Fibroblast of pulmonary artery (primary cell): Measurements from ENCODE around the gene TROAP.
"Not testable (repeated sequence)": the region's sequence is repeated elsewhere in the genome, so short reads cannot be mapped to it uniquely, and the experiment has no call there.

ENCODE experiments used
- DNase-seq: peaks from one replicate; pipeline ENCODE4 v3.0.0-alpha.2; 2010; ENCODE audit warnings: low read depth
- H3K4me3 ChIP-seq: replicated peaks from 2 replicates; pipeline ENCODE4 v1.5.1; 2011; ENCODE audit warnings: low read depth, mild to moderate bottlenecking, control low read depth, low read length, moderate library complexity
- CTCF ChIP-seq: IDR thresholded peaks from 2 replicates; pipeline ENCODE4 v1.5.1; 2011; ENCODE audit warnings: mild to moderate bottlenecking, control low read depth, low read length, inconsistent platforms; ENCODE audit errors: missing control alignments

The TROAP gene

GRCh38 chr12:49279706-49280159 is 43.3 kb upstream of the TROAP start:
- H3K4me3 ChIP-seq, result no peak overlapping the region
- no peak for TF ChIP-seq CTCF
- peak; percentile 35 for DNase-seq

GRCh38 chr12:49280545-49280944 is 42.5 kb upstream of the TROAP start:
- DNase-seq, H3K4me3 ChIP-seq: not testable (repeated sequence)

- TF ChIP-seq CTCF, result no peak
- no peak overlapping the region for H3K4me3 ChIP-seq
- DNase-seq, result no peak
Observed at GRCh38 chr12:49282302-49282701, 40.8 kb upstream of the TROAP start.

DNA sequence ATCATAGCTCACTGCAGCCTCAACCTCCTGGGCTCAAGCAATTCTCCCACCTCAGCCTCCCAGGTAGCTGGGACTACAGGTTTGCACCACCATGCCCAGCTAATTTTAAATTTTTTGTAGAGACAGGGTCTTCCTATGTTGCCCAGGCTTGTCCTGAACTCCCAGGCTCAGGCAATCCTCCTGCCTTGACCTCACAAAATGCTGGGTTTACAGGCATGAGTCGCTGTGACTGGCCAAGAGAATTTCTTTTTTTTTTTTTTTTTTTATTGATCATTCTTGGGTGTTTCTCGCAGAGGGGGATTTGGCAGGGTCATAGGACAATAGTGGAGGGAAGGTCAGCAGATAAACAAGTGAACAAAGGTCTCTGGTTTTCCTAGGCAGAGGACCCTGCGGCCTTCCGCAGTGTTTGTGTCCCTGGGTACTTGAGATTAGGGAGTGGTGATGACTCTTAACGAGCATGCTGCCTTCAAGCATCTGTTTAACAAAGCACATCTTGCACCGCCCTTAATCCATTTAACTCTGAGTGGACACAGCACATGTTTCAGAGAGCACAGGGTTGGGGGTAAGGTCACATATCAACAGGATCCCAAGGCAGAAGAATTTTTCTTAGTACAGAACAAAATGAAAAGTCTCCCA is 40.2 kb upstream of the TROAP start:
- not testable (repeated sequence) for DNase-seq, H3K4me3 ChIP-seq

GRCh38 chr12:49283541-49284429 is 39.3 kb upstream of the TROAP start:
- H3K4me3 ChIP-seq, result no peak overlapping the region
- DNase-seq, result no peak
- peak; percentile 22 for TF ChIP-seq CTCF

DNA sequence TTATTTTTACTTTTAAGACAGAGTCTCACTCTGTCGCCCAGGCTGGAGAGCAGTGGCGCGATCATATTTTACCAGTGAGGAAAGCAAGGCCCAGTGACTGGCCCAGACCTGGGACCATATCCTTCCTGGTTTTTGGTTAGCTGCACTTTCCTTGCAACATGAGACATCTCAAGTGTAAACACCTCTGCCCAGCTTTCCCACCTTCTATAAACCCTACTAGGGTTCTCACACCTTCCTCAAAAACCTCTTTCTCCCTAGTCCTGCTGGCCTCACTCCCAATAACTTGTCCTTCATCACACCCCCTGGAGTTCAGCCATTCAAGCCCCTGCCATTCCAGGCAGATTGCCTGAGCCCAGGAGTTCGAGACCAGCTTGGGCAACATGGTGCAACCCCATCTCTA is 38.4 kb upstream of the TROAP start:
- no peak for DNase-seq
- no peak for TF ChIP-seq CTCF
- H3K4me3 ChIP-seq, result no peak overlapping the region

- TF ChIP-seq CTCF, result no peak
- H3K4me3 ChIP-seq, result no peak overlapping the region
- no peak for DNase-seq
Observed at GRCh38 chr12:49287876-49288275, 35.2 kb upstream of the TROAP start.

GRCh38 chr12:49288412-49288853 is 34.6 kb upstream of the TROAP start:
- no peak overlapping the region for H3K4me3 ChIP-seq
- DNase-seq, result peak; percentile 68
- TF ChIP-seq CTCF, result peak; percentile 76
